SK-N-SH (cell line): Measurements from ENCODE around the gene ADPGK.

Experiments
- EP300 ChIP-seq, 2 experiments: IDR thresholded peaks; 2 replicates each; pipeline versions ENCODE4 v1.4.0 to v1.6.1; 2012; ENCODE audit warnings: borderline replicate concordance in 1 of 2, low read depth in 1 of 2, low read length in 1 of 2
- EZH2phosphoT487 ChIP-seq: fragments of 200-600 bp; sonication (generic); IDR thresholded peaks from 2 replicates; pipeline ENCODE4 v1.6.1; 2017; ENCODE audit warnings: low read depth, mixed run types, mild to moderate bottlenecking, antibody characterized with exemption, moderate library complexity, borderline replicate concordance
- FOSL2 ChIP-seq: IDR thresholded peaks from 2 replicates; pipeline ENCODE4 v1.4.0; 2012; ENCODE audit warnings: low read depth, mild to moderate bottlenecking, moderate library complexity, borderline replicate concordance
- JUND ChIP-seq: IDR thresholded peaks from 2 replicates; pipeline ENCODE4 v1.4.0; 2012
- MAX ChIP-seq: IDR thresholded peaks from 2 replicates; pipeline ENCODE4 v1.4.0; 2012; ENCODE audit warnings: low read depth
- POLR2AphosphoS5 ChIP-seq: IDR thresholded peaks from 2 replicates; pipeline ENCODE4 v1.6.1; 2012; ENCODE audit warnings: low read depth, low read length
- RAD21 ChIP-seq: IDR thresholded peaks from 2 replicates; pipeline ENCODE4 v1.6.1; 2012; ENCODE audit warnings: mild to moderate bottlenecking, low read length
- YY1 ChIP-seq: IDR thresholded peaks from 2 replicates; pipeline ENCODE4 v1.4.0; 2012; ENCODE audit warnings: low read depth, mild to moderate bottlenecking
- ZBTB33 ChIP-seq: IDR thresholded peaks from 2 replicates; pipeline ENCODE4 v1.4.0; 2012; ENCODE audit warnings: low read depth, borderline replicate concordance
- TF ChIP-seq, protein P1 (sequence below): fragments of 200-600 bp; sonication (generic); IDR thresholded peaks from 2 replicates; pipeline ENCODE4 v1.6.1; 2017; ENCODE audit warnings: antibody characterized with exemption, mild to moderate bottlenecking, moderate library complexity

GRCh38 chr15:72760590-72761260, 22.8 kb downstream of the ADPGK start:
- TF ChIP-seq, protein P1, sequence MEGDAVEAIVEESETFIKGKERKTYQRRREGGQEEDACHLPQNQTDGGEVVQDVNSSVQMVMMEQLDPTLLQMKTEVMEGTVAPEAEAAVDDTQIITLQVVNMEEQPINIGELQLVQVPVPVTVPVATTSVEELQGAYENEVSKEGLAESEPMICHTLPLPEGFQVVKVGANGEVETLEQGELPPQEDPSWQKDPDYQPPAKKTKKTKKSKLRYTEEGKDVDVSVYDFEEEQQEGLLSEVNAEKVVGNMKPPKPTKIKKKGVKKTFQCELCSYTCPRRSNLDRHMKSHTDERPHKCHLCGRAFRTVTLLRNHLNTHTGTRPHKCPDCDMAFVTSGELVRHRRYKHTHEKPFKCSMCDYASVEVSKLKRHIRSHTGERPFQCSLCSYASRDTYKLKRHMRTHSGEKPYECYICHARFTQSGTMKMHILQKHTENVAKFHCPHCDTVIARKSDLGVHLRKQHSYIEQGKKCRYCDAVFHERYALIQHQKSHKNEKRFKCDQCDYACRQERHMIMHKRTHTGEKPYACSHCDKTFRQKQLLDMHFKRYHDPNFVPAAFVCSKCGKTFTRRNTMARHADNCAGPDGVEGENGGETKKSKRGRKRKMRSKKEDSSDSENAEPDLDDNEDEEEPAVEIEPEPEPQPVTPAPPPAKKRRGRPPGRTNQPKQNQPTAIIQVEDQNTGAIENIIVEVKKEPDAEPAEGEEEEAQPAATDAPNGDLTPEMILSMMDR: no peak
- TF ChIP-seq ZBTB33 (no peak), EP300 (IDR thresholded peaks at IDR 0.05; ENCODE audit: borderline replicate concordance in 1 of 2, low read depth in 1 of 2, low read length in 1 of 2) (no peak), MAX (no peak), JUND (no peak), YY1 (no peak), POLR2AphosphoS5 (no peak), EZH2phosphoT487 (no peak), RAD21 (no peak), FOSL2 (no peak)
